Adrenal gland (tissue), 12 donors: ENCODE data around the gene ESPNL. TPM values are rescaled to one million over a fixed set of nuclear protein-coding genes. Genes with fewer than 3 reads are reported as not detected.

Experiments used
- DNase-seq, 7 donors: peaks; one replicate each; pipeline ENCODE4 v3.0.0-alpha.2; 2019 to 2020
- H3K27ac ChIP-seq, 5 donors: fragments of 200-600 bp; sonication (generic) in 4 of 5; 1 replicate in 3 of 5; 2 replicates in 2 of 5; pipeline versions ENCODE4 v1.5.1 to v1.8.0; 2016 to 2020; ENCODE audit warnings: mild to moderate bottlenecking in 1 of 5
- H3K27me3 ChIP-seq: fragments of 200-600 bp; 2 replicates; pipeline ENCODE4 v1.8.0; 2021
- H3K36me3 ChIP-seq, 2 donors: fragments of 200-600 bp; replicated peaks in 1 of 2; 1 replicate in 1 of 2; 2 replicates in 1 of 2; pipeline versions ENCODE4 v1.5.1 to v1.8.0; 2018 to 2022
- H3K4me1 ChIP-seq, 2 donors: fragments of 200-600 bp; replicated peaks in 1 of 2; 1 replicate in 1 of 2; 2 replicates in 1 of 2; pipeline versions ENCODE4 v1.5.1 to v1.8.0; 2018 to 2021
- H3K4me3 ChIP-seq, 4 donors: fragments of 200-600 bp; sonication (generic) in 3 of 4; one replicate each; pipeline ENCODE4 v1.5.1; 2016 to 2018
- H3K9me3 ChIP-seq, 3 donors: fragments of 200-600 bp; sonication (generic) in 1 of 3; replicated peaks in 1 of 3; 1 replicate in 2 of 3; 2 replicates in 1 of 3; pipeline versions ENCODE4 v1.5.1 to v1.8.0; 2016 to 2021
- CTCF ChIP-seq, 6 experiments: fragments of 450-650 bp in 4 of 6; fragments of 200-600 bp in 2 of 6; sonication (generic) in 1 of 6; IDR thresholded peaks; 1 replicate in 5 of 6; 2 replicates in 1 of 6; pipeline versions ENCODE4 v1.5.1 to v1.8.0; 2016 to 2021; ENCODE audit warnings: antibody characterized with exemption in 6 of 6, mild to moderate bottlenecking in 2 of 6, moderate library complexity in 1 of 6
- POLR2A ChIP-seq, 2 donors: fragments of 450-650 bp; IDR thresholded peaks; one replicate each; pipeline ENCODE4 v1.6.1; 2017; ENCODE audit warnings: antibody characterized with exemption in 2 of 2, mild to moderate bottlenecking in 2 of 2, moderate library complexity in 1 of 2
- WGBS, 4 donors: extraction: QIAGEN DNeasy Blood & Tissue Kit in 2 of 4; methylation state at CpG; one replicate each; pipeline versions ENCODE4 v1.1.5 to v1.1.7; 2013 to 2017; 5-methylcytosine and 5-hydroxymethylcytosine counted together
- intact Hi-C, 2 donors: fragments of 100-400 bp; cut with DNase I; formaldehyde crosslinking; loops; one replicate each; pipeline versions ENCODE4 v1.14.1 to v1.15.0; 2022 to 2023
- polyA plus RNA-seq, 3 donors: library from polyadenylated mRNA; stranded (reverse); fragments of 200-250 nt in 2 of 3; fragments of 350-450 nt in 1 of 3; fragmentation: Illumina TruSeq in 1 of 3; extraction: RNeasy Lipid Tissue Mini Kit (QIAGEN cat#74804) in 1 of 3; gene quantifications; one replicate each; pipeline ENCODE4 v1.2.3, GENCODE V29; 2013 to 2014
- total RNA-seq, 9 donors: library from RNA; depleted of rRNA in 4 of 9; stranded (reverse); fragments of >200 nt in 4 of 9; fragments of 120-200 nt in 1 of 9; fragmentation: NEBNext Ultra II Directional in 1 of 9; extraction: Animal tissue kit (Norgen Biotek cat#: 25700) in 1 of 9; gene quantifications; one replicate each; pipeline versions ENCODE4 v1.1.0 to v1.2.4, GENCODE V29; 2013 to 2023
- donor health status: healthy with polysubstance abuse.
- donor health status: Bipolar disorder and iron deficiency.
- donor health status: DM: yes; HTN: yes; CAD: no.
- donor health status: DM: no; HTN: no; CAD: no.
- donor health status: DM: no; HTN: no; CAD: no.
- donor health status: DM: yes; HTN: yes; CAD: no.

The ESPNL gene
- total and polyA plus RNA-seq, 12 donors: 0.03 to 5.9 (median 1.2) TPM; not detected in 5

- no peaks in the 10 kb centered on the region for H3K36me3 ChIP-seq
- H3K4me1 ChIP-seq: peaks cover 0 to 7% of the 10 kb centered on the region in 2 donors
- no peak for TF ChIP-seq POLR2A (IDR thresholded peaks at IDR 0.05)
- no peak for TF ChIP-seq CTCF (IDR thresholded peaks at IDR 0.05)
- DNase-seq: peak in 2 of 7 donors; percentile 15 to 16
- intact Hi-C loops: no loop called here
- no peaks in the 10 kb centered on the region for H3K9me3 ChIP-seq
- H3K27ac ChIP-seq: no peak overlapping the region
- WGBS, 4 donors: 84 to 91% (median 86%) methylated on average over 27 to 28 of the region's 28 CpGs
- H3K27me3 ChIP-seq: no peaks in the 10 kb centered on the region
- H3K4me3 ChIP-seq: no peak overlapping the region
Observed at GRCh38 chr2:238107525-238108422, 7.6 kb downstream of the ESPNL start.

- Histone ChIP-seq H3K9me3 (no peaks in the 10 kb centered on the region), H3K4me3 (no peak overlapping the region), H3K27me3 (no peaks in the 10 kb centered on the region), H3K36me3 (no peaks in the 10 kb centered on the region), H3K4me1 (peaks cover 0 to 7% of the 10 kb centered on the region in 2 donors), H3K27ac (no peak overlapping the region)
- 57 to 67% (median 59%) methylated on average over 14 to 19 of the region's 19 CpGs for WGBS, 4 donors
- intact Hi-C loops: no loop called here
- peak in 3 of 7 donors; percentile 10 to 16 (median 13) for DNase-seq
- TF ChIP-seq CTCF (IDR thresholded peaks at IDR 0.05) (no peak), POLR2A (IDR thresholded peaks at IDR 0.05) (no peak)
Observed at GRCh38 chr2:238108423-238109183, 8.5 kb downstream of the ESPNL start.

GRCh38 chr2:238113611-238114010 lies 13.5 kb downstream of the ESPNL start:
- intact Hi-C loops: no loop called here
- Histone ChIP-seq H3K27me3 (peaks cover 15% of the 10 kb centered on the region), H3K4me3 (no peak overlapping the region), H3K4me1 (peaks cover 0 to 6% of the 10 kb centered on the region in 2 donors), H3K36me3 (no peaks in the 10 kb centered on the region), H3K9me3 (no peaks in the 10 kb centered on the region), H3K27ac (no peak overlapping the region)
- DNase-seq: no peak
- TF ChIP-seq POLR2A (IDR thresholded peaks at IDR 0.05) (no peak), CTCF (IDR thresholded peaks at IDR 0.05) (no peak)
- 91 to 94% (median 93%) methylated on average over 7 to 13 of the region's 13 CpGs for WGBS, 4 donors

- no peak overlapping the region for H3K4me3 ChIP-seq
- no peak overlapping the region for H3K27ac ChIP-seq
- H3K36me3 ChIP-seq: no peaks in the 10 kb centered on the region
- no peaks in the 10 kb centered on the region for H3K4me1 ChIP-seq
- DNase-seq: no peak
- TF ChIP-seq POLR2A (IDR thresholded peaks at IDR 0.05) (no peak), CTCF (IDR thresholded peaks at IDR 0.05) (no peak)
- H3K27me3 ChIP-seq: peaks cover 15% of the 10 kb centered on the region
- 63 to 75% (median 69%) methylated on average over 14 to 16 of the region's 16 CpGs for WGBS, 4 donors
- intact Hi-C loops: no loop called here
- no peaks in the 10 kb centered on the region for H3K9me3 ChIP-seq
Observed at GRCh38 chr2:238114331-238114841, 14.2 kb downstream of the ESPNL start.
